Esophagus muscularis mucosa (tissue), 3 donors: ENCODE data around the gene TEKT1.

Source experiments
- CTCF ChIP-seq, 3 experiments: fragments of 200-600 bp in 2 of 3; fragments of 450-650 bp in 1 of 3; sonication (generic) in 2 of 3; IDR thresholded peaks; one replicate each; pipeline ENCODE4 v1.5.1; 2017 to 2019; ENCODE audit warnings: antibody characterized with exemption in 3 of 3, mild to moderate bottlenecking in 2 of 3, moderate library complexity in 1 of 3
- POLR2A ChIP-seq: fragments of 450-650 bp; IDR thresholded peaks from one replicate; pipeline ENCODE4 v1.6.1; 2017; ENCODE audit warnings: antibody characterized with exemption, moderate library complexity, mild to moderate bottlenecking, low read depth
- POLR2AphosphoS5 ChIP-seq, 2 donors: sonication (generic); formaldehyde crosslinking; IDR thresholded peaks; one replicate each; pipeline ENCODE4 v1.6.1; 2017; ENCODE audit warnings: antibody characterized with exemption in 2 of 2

- TF ChIP-seq POLR2A (no peak), POLR2AphosphoS5 (IDR thresholded peaks at IDR 0.05) (no peak), CTCF (IDR thresholded peaks at IDR 0.05) (no peak)
Observed at GRCh38 chr17:6789146-6789545, 42.4 kb downstream of the TEKT1 start.
